HL-60 (cell line): ENCODE measurements around the gene ZNF99.

Experiments
- POLR2AphosphoS5 ChIP-seq: IDR thresholded peaks from 2 replicates; pipeline ENCODE4 v1.6.1; 2012; ENCODE audit warnings: low read depth
- SPI1 ChIP-seq: IDR thresholded peaks from 2 replicates; pipeline ENCODE4 v1.6.1; 2012; ENCODE audit warnings: low read depth, mild to moderate bottlenecking, borderline replicate concordance
- TF ChIP-seq, protein P1 (sequence below): IDR thresholded peaks from one replicate; pipeline ENCODE4 v1.5.1; 2011; ENCODE audit warnings: low read length, control low read depth, inconsistent platforms; ENCODE audit not compliant: insufficient read depth
- TF ChIP-seq, protein P2 (sequence below): IDR thresholded peaks from 2 replicates; pipeline ENCODE4 v1.6.1; 2012; ENCODE audit warnings: low read depth; ENCODE audit not compliant: insufficient replicate concordance

DNA sequence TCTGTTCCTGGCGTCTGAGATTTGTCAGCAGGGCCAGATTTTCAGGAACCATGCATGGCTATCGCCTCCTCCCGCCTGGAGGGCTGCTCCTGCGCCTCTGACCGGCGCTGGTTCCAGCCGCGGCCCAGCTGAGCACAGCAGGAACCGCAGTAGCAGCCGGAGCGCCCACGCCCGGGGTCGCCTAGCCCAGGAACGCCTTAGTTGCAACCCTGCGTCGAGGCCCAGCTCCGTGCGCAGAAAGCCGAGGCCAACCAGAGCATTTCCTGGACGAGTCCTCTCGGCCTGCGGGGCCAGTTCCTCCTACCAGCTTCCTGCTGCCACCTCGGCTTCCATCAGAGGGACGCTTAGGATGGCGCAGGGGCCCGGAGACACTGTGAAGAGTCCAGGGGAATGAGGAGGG is 75.0 kb downstream of the ZNF99 start:
- TF ChIP-seq POLR2AphosphoS5 (no peak), SPI1 (no peak)
- TF ChIP-seq, protein P1, sequence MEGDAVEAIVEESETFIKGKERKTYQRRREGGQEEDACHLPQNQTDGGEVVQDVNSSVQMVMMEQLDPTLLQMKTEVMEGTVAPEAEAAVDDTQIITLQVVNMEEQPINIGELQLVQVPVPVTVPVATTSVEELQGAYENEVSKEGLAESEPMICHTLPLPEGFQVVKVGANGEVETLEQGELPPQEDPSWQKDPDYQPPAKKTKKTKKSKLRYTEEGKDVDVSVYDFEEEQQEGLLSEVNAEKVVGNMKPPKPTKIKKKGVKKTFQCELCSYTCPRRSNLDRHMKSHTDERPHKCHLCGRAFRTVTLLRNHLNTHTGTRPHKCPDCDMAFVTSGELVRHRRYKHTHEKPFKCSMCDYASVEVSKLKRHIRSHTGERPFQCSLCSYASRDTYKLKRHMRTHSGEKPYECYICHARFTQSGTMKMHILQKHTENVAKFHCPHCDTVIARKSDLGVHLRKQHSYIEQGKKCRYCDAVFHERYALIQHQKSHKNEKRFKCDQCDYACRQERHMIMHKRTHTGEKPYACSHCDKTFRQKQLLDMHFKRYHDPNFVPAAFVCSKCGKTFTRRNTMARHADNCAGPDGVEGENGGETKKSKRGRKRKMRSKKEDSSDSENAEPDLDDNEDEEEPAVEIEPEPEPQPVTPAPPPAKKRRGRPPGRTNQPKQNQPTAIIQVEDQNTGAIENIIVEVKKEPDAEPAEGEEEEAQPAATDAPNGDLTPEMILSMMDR = no peak
- TF ChIP-seq, protein P2, sequence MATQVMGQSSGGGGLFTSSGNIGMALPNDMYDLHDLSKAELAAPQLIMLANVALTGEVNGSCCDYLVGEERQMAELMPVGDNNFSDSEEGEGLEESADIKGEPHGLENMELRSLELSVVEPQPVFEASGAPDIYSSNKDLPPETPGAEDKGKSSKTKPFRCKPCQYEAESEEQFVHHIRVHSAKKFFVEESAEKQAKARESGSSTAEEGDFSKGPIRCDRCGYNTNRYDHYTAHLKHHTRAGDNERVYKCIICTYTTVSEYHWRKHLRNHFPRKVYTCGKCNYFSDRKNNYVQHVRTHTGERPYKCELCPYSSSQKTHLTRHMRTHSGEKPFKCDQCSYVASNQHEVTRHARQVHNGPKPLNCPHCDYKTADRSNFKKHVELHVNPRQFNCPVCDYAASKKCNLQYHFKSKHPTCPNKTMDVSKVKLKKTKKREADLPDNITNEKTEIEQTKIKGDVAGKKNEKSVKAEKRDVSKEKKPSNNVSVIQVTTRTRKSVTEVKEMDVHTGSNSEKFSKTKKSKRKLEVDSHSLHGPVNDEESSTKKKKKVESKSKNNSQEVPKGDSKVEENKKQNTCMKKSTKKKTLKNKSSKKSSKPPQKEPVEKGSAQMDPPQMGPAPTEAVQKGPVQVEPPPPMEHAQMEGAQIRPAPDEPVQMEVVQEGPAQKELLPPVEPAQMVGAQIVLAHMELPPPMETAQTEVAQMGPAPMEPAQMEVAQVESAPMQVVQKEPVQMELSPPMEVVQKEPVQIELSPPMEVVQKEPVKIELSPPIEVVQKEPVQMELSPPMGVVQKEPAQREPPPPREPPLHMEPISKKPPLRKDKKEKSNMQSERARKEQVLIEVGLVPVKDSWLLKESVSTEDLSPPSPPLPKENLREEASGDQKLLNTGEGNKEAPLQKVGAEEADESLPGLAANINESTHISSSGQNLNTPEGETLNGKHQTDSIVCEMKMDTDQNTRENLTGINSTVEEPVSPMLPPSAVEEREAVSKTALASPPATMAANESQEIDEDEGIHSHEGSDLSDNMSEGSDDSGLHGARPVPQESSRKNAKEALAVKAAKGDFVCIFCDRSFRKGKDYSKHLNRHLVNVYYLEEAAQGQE = no peak
